ENCODE measurements around the gene FBXL22. TPM values are rescaled to one million over a fixed set of nuclear protein-coding genes. Genes with fewer than 3 reads are reported as not detected.
"Not testable (repeated sequence)": the region's sequence is repeated elsewhere in the genome, so short reads cannot be mapped to it uniquely, and the experiment has no call there.

Gene FBXL22
- total RNA-seq, 4 donors from 2014 or later = 0.19 to 6.5 (median 3.1) TPM

DNA sequence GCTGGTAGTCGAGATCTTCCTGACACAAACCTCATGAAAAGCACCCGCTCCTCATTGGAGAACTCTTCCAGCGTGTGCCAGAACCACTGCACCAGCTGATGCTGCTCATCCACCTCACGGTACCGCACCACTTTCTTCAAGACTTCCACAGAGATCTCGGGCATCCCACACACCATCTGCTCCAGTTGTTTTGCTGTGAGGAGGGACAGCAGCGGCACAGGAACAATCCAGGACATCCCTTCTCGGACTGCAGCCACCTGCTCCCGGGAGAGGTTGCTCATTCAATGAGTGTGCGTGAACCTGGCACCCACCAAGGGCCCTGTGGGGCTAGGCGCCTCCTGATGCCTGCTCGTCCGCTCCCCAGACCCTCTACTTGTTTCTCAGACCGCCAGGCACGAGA, 15.1 kb downstream of the FBXL22 start:
- peaks cover 8 to 37% (median 15%) of the 10 kb centered on the region in 3 donors for H3K4me1 ChIP-seq
- WGBS, 2 donors = 93 to 94% methylated on average over 11 to 14 of the region's 15 CpGs
- H3K27me3 ChIP-seq = no peaks in the 10 kb centered on the region
- intact Hi-C loops (cut with DNase I) = no loop called here
- no peak for DNase-seq
- TF ChIP-seq POLR2A (IDR thresholded peaks at IDR 0.05) = no peak
- TF ChIP-seq, protein P1, sequence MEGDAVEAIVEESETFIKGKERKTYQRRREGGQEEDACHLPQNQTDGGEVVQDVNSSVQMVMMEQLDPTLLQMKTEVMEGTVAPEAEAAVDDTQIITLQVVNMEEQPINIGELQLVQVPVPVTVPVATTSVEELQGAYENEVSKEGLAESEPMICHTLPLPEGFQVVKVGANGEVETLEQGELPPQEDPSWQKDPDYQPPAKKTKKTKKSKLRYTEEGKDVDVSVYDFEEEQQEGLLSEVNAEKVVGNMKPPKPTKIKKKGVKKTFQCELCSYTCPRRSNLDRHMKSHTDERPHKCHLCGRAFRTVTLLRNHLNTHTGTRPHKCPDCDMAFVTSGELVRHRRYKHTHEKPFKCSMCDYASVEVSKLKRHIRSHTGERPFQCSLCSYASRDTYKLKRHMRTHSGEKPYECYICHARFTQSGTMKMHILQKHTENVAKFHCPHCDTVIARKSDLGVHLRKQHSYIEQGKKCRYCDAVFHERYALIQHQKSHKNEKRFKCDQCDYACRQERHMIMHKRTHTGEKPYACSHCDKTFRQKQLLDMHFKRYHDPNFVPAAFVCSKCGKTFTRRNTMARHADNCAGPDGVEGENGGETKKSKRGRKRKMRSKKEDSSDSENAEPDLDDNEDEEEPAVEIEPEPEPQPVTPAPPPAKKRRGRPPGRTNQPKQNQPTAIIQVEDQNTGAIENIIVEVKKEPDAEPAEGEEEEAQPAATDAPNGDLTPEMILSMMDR (IDR thresholded peaks at IDR 0.05) = no peak
- peaks cover 0 to 79% (median 6%) of the 10 kb centered on the region in 3 donors for H3K36me3 ChIP-seq
- no peak overlapping the region for H3K4me3 ChIP-seq
- H3K9me3 ChIP-seq = no peaks in the 10 kb centered on the region
- H3K27ac ChIP-seq = no peak overlapping the region

DNA sequence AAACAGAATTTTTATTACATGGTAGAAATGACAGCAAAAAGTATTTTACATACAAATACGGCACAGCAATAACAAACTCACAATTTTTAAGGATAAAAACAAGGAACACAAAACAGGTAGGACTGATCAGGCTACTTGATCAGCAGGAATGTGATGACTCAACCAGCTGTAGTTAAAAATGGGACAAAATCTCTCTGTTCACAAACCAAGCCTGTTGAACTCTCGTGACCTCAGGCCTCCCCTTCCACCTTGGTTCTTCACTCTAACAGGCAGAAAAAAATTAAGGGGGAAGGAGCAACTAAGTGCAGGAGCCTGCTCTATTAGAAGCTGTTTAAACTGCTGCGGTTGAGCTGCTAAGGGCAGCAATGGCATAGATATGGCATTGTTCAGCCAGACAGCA, 18.7 kb downstream of the FBXL22 start:
- intact Hi-C loops (cut with DNase I) = no loop called here
- WGBS, 2 donors = 69 to 79% methylated on average over 3 of the region's 3 CpGs
- Histone ChIP-seq H3K36me3 (peaks cover 0 to 56% (median 6%) of the 10 kb centered on the region in 3 donors), H3K4me3 (no peak overlapping the region), H3K9me3 (no peaks in the 10 kb centered on the region), H3K27me3 (no peaks in the 10 kb centered on the region), H3K27ac (no peak overlapping the region), H3K4me1 (peaks cover under 1 to 22% (median 3%) of the 10 kb centered on the region in 3 donors)
- TF ChIP-seq, protein P1 (IDR thresholded peaks at IDR 0.05) = no peak
- no peak for TF ChIP-seq POLR2A (IDR thresholded peaks at IDR 0.05)
- no peak for DNase-seq

DNA sequence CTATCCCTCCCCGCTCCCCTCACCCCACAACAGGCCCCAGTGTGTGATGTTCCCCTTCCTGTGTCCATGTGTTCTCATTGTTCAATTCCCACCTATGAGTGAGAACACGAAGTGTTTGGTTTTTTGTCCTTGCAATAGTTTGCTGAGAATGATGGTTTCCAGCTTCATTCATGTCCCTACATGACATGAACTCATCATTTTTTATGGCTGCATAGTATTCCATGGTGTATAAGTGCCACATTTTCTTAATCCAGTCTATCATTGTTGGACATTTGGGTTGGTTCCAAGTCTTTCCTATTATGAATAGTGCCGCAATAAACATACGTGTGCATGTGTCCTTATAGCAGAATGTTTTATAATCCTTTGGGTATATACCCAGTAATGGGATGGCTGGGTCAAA, 20.0 kb downstream of the FBXL22 start:
- Histone ChIP-seq H3K4me1 (peaks cover 0 to 13% (median 0%) of the 10 kb centered on the region in 3 donors), H3K36me3 (peaks cover 0 to 56% (median 6%) of the 10 kb centered on the region in 3 donors)
- H3K9me3 ChIP-seq; DNase-seq; intact Hi-C loops (cut with DNase I); H3K4me3 ChIP-seq; H3K27me3 ChIP-seq; H3K27ac ChIP-seq: not testable (repeated sequence)
- 95 to 99% methylated on average over 4 of the region's 4 CpGs for WGBS, 2 donors

DNA sequence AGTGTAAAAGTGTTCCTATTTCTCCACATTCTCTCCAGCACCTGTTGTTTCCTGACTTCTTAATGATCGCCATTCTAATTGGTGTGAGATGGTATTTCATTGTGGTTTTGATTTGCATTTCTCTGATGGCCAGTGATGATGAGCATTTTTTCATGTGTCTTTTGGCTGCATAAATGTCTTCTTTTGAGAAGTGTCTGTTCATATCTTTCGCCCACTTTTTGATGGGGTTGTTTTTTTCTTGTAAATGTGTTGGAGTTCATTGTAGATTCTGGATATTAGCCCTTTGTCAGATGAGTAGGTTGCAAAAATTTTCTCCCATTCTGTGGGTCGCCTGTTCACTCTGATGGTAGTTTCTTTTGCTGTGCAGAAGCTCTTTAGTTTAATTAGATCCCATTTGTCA, 20.4 kb downstream of the FBXL22 start:
- H3K4me3 ChIP-seq; intact Hi-C loops (cut with DNase I); H3K9me3 ChIP-seq; DNase-seq; H3K27ac ChIP-seq; H3K27me3 ChIP-seq: not testable (repeated sequence)
- Histone ChIP-seq H3K36me3 (peaks cover 0 to 56% (median 10%) of the 10 kb centered on the region in 3 donors), H3K4me1 (peaks cover 0 to 13% (median 0%) of the 10 kb centered on the region in 3 donors)
- 94 to 96% methylated on average over 2 to 3 of the region's 3 CpGs for WGBS, 2 donors

DNA sequence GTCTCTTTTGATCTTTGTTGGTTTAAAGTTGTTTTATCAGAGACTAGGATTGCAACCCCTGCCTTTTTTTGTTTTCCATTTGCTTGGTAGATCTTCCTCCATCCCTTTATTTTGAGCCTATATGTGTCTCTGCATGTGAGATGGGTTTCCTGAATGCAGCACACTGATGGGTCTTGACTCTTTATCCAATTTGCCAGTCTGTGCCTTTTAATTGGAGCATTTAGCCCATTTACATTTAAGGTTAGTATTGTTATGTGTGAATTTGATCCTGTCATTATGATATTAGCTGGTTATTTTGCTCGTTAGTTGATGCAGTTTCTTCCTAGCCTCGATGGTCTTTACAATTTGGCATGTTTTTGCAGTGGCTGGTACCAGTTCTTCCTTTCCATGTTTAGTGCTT, 23.6 kb downstream of the FBXL22 start:
- H3K27me3 ChIP-seq; DNase-seq; intact Hi-C loops (cut with DNase I); H3K27ac ChIP-seq; H3K4me3 ChIP-seq; H3K9me3 ChIP-seq; H3K4me1 ChIP-seq: not testable (repeated sequence)
- WGBS, 2 donors = 100% methylated on average over 1 of the region's 2 CpGs; no CpG with 5 or more reads in 1 of the 2 donors
- H3K36me3 ChIP-seq = peaks cover 0 to 56% (median 30%) of the 10 kb centered on the region in 3 donors

DNA sequence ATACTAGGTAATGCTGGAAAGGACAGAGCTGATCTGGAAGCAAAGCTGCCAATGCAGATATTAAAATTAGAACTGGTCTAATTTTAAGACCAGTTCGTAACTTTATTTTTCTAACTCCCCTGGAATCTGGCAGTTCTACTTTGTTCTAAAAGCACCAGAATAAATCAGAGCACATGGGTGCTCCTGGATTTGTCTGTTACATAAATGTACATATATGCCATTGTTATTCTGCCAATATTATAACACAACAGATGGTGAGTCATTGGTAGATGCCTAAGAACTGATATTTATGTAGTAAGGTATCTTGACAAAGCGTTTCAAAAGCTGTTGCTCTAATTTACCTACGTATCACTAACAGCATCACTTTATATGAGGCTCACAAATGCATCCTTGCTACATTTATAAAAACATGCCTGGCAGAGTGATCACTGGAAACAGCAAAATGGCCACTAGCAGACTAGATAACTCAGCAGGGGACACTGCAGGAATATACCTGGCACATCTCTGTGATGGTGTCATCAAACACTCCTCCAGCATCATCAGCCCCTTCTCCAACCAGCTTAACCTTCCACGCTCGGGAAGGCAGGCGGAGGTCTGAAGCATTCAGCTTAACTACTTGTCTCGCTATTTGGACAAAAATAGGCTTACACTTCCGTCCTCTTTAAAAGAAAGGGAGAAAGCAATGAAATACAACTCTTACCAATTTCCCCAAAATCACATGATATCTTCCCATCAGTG, 26.2 kb downstream of the FBXL22 start:
- H3K9me3 ChIP-seq = no peaks in the 10 kb centered on the region
- no peak for TF ChIP-seq POLR2A (IDR thresholded peaks at IDR 0.05)
- TF ChIP-seq, protein P1 (IDR thresholded peaks at IDR 0.05) = no peak
- DNase-seq = no peak
- no peaks in the 10 kb centered on the region for H3K4me1 ChIP-seq
- no peaks in the 10 kb centered on the region for H3K27me3 ChIP-seq
- intact Hi-C loops (cut with DNase I) = no loop called here
- H3K36me3 ChIP-seq = peaks cover 12 to 73% (median 32%) of the 10 kb centered on the region in 3 donors
- H3K27ac ChIP-seq = no peak overlapping the region
- 90 to 93% methylated on average over 8 of the region's 8 CpGs for WGBS, 2 donors
- no peak overlapping the region for H3K4me3 ChIP-seq
